Left cardiac atrium (tissue), 4 donors: ENCODE data around the gene GAL3ST1. TPM values are rescaled to one million over a fixed set of nuclear protein-coding genes. Genes with fewer than 3 reads are reported as not detected.
"Not testable (repeated sequence)": the region's sequence is repeated elsewhere in the genome, so short reads cannot be mapped to it uniquely, and the experiment has no call there.

Experiments used
- ATAC-seq, 2 donors: fragments of 200-7000 bp; cut with Tn5 transposase; one replicate each; pipeline ENCODE4 v1.9.1; 2020; ENCODE audit warnings: mild to moderate bottlenecking in 2 of 2, moderate library complexity in 2 of 2
- DNase-seq: peaks from one replicate; pipeline ENCODE4 v3.0.0-alpha.2; 2020
- intact Hi-C, 2 donors: fragments of 100-400 bp; cut with DNase I; formaldehyde crosslinking; loops; one replicate each; pipeline versions ENCODE4 v1.14.1 to v1.15.1; 2022 to 2023
- total RNA-seq, 2 donors: library from RNA; stranded (reverse); fragmentation: NEBNext Ultra II Directional; extraction: Animal tissue kit (Norgen Biotek cat#: 25700); gene quantifications; one replicate each; pipeline ENCODE4 v1.2.1, GENCODE V29; 2021
- donor health status: DM: no; HTN: yes; CAD: no.
- donor health status: DM: no; HTN: yes; CAD: no; lungs with severe emphysema.
- donor health status: DM: yes; HTN: yes; CAD: no.
- donor health status: Dilated cardiomyopathy.

The GAL3ST1 gene
- total RNA-seq, 2 donors from 2014 or later: 0.29 to 0.39 TPM

DNA sequence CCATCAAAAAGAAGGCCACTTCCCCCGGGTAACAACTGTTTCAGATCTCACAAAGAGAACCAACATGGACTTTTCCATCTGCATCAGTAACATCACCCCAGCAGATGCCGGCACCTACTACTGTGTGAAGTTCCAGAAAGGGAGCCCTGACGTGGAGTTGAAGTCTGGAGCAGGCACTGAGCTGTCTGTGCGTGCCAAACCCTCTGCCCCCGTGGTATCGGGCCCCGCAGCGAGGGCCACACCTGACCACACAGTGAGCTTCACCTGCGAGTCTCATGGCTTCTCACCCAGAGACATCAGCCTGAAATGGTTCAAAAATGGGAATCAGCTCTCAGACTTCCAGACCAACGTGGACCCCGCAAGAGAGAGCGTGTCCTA lies 31.7 kb downstream of the GAL3ST1 start:
- intact Hi-C loops: no loop called here

DNA sequence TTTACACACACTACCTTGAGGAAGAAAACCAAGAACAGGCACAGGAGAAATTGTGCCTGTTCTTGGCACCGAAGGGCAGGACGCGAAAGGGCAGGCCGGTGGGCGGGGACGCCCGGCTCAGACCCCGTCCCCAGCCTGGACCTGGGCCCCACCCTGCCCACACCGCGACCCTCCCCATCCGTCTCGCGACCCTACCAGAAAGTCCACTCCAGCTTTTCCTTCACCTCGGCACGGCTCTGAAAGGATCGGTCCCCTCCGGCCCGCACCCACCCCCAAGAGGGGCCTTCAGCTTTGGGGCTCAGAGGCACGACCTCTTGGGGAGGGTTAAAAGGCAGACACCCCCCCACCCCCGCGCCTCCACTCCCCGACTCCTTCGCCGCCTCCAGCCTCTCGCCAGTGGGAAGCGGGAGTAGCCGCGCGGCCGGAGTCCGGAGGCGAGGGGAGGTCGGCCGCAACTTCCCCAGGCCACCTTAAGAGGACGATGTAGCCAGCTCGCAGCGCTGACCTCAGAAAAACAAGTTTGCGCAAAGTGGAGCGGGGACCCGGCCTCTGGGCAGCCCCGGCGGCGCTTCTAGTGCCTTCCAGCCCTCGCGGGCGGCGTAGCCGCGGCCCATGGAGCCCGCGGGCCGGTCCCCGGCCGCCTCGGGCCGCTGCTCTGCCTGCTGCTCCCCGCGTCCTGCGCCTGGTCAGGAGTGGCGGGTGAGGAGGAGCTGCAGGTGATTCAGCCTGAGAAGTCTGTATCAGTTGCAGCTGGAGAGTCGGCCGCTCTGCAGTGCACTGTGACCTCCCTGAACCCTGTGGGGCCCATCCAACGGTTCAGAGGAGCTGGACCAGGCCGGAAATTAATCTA lies 32.3 kb downstream of the GAL3ST1 start:
- peak; percentile 63 to 74 for ATAC-seq
- intact Hi-C loops: no loop called here
- DNase-seq: no peak

More for the DNA sequence above, 31.7 kb downstream of the GAL3ST1 start:
- DNase-seq (no peak), ATAC-seq (no peak)

- ATAC-seq: not testable (repeated sequence)
Measured at GRCh38 chr22:30541511-30541910, 33.0 kb downstream of the GAL3ST1 start.

GRCh38 chr22:30539368-30539767 lies 35.1 kb downstream of the GAL3ST1 start:
- intact Hi-C loops: no loop called here
- no peak for DNase-seq
- ATAC-seq: no peak

More at GRCh38 chr22:30541511-30541910, 33.0 kb downstream of the GAL3ST1 start:
- DNase-seq, intact Hi-C loops: not testable (repeated sequence)

- intact Hi-C loops: no loop called here
- no peak for DNase-seq
- ATAC-seq: no peak
Measured at GRCh38 chr22:30538280-30538679, 36.2 kb downstream of the GAL3ST1 start.

DNA sequence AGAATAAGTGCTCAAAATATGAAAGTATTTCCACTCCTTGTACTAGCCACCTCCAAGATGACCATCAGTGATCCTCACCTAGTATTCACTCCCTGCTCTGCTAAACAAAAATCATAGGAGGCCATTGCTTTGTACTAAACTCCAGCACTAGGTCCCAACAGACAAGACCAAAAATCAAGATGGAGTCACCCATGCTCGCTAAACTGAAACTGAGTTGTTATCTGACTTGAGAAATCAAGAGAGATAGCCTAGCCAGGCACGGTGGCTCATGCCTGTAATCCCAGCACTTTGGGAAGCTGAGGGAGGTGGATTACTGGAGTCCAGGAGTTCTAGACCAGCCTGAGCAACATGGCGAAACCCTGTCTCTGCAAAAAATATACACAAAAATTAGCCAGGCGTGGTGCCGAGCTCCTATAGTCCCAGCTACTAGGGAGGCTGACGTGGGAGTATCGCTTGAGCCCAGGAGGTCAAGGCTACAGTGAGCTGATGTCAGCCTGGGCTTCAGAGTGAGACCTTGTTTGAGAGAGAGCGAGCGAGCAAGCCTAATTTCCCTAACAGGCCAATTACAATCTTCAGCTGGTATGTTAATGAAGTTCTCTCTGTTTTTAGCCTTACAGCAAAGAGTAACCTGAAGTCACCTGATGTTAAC lies 37.3 kb downstream of the GAL3ST1 start:
- ATAC-seq (no peak), DNase-seq (no peak)
- intact Hi-C loops: no loop called here

DNA sequence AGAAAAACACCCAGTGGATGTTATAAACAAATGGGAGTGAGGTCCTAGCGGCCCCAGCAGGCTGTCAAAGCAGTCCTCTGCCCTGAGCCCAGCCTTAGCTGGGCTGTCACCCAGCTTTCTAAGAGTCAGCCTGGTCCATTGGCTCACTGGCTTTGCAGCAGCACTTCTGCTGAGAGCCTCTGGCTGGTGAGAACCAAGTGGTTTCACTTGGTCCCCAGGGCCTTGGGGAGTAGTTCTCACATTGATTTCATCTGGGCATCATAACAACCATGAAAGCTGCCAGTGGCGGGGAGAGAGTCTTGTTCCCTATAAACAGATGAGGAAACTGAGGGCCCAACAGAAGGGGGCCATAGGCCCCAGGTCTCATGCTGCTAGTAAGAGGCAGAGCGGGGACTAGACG lies 39.3 kb downstream of the GAL3ST1 start:
- intact Hi-C loops: no loop called here
- ATAC-seq (no peak), DNase-seq (no peak)

DNA sequence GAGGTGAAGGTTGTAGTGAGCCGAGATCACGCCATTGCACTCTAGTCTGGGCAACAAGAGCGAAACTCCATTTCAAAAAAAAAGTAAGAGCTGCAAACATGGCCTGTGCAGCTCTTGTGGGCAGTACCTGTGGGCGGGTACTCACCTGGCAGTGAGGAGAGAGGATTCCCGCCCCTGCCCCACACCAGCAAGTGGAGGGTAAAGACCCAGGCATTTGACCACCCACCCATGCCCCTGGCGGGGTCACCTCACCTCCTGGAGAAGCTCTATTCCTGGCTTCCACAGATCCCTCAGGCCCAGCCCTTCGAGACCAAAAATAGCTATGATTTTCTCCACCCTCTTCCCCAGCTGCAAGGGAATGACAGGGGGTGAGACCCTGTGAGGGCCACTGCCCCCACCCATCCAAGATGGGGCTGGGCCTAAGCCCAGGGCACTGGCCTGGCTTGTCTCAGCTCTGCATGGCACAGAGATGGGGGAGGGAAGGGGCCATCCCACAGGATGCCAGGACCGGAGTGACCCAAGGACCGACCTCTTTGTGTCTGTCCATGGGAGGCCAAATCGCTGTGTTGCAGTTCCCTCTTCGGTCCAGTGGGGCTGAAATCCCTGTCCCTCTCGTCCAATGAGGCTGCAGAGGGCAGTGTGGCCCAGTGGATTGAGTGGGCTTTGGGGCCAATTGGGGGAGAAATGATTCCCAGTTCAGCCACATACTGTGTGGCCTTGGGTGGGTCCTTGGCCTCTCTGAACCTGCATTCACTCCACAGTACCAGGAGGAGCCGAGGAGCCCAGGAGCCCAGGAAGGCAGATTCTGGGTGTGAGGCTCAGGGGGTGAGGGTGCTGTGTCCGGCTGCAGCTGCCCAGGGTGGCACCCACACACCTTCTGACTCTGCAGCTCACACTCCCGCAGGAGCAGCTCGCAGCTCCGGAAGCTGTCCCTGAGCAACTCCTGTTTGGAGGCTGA lies 42.5 kb downstream of the GAL3ST1 start:
- DNase-seq (no peak), ATAC-seq (no peak)
- intact Hi-C loops: no loop called here

GRCh38 chr22:30526656-30527055 lies 47.8 kb downstream of the GAL3ST1 start:
- DNase-seq: no peak
- intact Hi-C loops: no loop called here
- no peak for ATAC-seq

DNA sequence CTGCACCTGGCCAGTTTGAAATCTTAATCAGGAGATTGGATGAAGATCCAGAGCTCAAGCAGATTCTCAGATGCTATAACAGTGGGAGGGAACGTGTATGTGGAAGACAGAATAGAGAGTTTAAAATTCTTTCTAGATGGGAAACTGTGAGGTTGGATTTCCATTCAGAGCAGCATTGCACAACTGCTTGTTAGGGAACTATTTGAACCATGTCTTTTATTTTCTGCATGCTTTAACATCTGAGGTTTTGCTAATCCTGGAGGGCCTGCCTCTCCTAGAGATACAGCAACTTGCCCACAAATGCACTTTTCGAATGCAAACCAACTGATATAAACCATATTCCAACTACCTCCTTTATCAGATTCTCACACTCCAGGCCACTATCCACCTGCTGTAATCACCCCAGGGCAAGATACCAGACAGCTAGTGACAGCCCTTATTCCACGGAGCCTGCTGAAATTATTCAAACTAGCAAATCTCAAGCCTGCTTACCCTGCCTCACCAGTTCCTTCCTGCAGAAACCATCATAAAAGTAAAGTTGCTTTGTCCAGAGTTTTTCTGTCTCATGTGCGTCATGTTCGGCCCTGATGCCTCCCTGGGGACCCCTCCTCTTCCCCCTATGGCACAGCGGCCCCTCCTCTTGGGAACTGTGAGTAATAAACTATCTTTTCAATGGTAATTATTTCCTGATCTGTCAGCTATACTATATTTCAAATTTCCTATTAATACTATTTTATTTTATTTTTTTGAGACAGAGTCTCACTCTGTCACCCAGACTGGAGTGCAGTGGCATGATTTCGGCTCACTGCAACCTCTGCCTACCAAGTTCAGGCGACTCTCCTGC lies 50.6 kb downstream of the GAL3ST1 start:
- DNase-seq (no peak), ATAC-seq (no peak)
- intact Hi-C loops: no loop called here

- DNase-seq (no peak), ATAC-seq (no peak)
- intact Hi-C loops: no loop called here
Measured at GRCh38 chr22:30521368-30522156, 52.9 kb downstream of the GAL3ST1 start.

DNA sequence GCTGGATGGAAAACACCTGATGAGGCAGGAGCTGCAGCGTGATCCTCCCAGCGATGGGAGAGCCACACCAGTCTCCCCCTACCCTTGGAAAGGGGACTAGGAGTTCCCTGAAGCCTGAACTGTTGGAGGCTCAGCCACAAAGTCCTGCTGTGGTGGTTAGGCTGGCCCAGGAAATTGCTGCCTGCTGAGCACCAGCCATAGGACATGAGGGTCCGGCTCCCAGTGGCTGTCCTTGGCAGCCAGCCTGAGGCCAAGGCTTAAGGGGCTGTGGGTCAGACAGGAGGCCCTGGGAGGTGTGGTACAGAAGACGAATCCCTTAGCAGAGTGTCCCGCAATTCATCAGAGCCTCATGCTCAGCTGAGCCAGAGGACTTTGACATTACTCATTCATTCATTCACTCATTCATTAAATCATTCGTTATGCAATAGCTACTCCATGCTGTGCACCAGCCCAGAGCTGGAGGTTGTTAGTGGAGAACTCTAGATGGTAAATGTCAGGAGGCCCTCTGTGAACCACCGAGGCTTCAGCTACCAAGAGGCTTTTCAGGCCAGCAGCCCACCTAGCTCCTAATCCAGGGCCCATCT lies 54.5 kb downstream of the GAL3ST1 start:
- no peak for ATAC-seq
- intact Hi-C loops: no loop called here
- DNase-seq: no peak

GRCh38 chr22:30516731-30517130 lies 57.7 kb downstream of the GAL3ST1 start:
- DNase-seq (no peak), ATAC-seq (no peak)
- intact Hi-C loops: no loop called here

- intact Hi-C loops: no loop called here
- ATAC-seq (no peak), DNase-seq (no peak)
Measured at GRCh38 chr22:30516273-30516672, 58.2 kb downstream of the GAL3ST1 start.

DNA sequence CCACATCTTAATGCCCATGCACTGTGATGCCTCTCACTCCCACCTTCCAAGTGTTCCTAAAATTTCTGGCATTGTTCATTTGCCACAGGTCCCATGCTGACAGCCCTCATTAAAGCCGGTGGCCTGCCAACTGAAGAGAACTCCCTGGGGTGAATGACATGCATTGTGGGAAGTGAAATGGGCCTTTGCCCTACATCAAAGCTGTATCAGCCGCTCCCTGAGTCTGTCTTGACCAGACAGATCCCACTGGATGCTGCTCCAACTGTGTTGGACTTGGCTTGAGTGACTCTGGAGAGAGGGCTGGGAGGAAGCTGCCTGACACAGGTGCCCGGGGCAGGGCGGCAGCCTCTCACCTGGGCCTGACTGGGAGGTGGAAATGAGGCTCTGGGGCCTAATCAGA lies 60.2 kb downstream of the GAL3ST1 start:
- no peak for ATAC-seq
- no peak for DNase-seq

GRCh38 chr22:30513462-30513861 lies 61.0 kb downstream of the GAL3ST1 start:
- DNase-seq (no peak), ATAC-seq (no peak)
- intact Hi-C loops: no loop called here

More for the DNA sequence above, 60.2 kb downstream of the GAL3ST1 start:
- intact Hi-C loops: no loop called here

- ATAC-seq: no peak
- intact Hi-C loops: no loop called here
- no peak for DNase-seq
Measured at GRCh38 chr22:30511911-30512310, 62.6 kb downstream of the GAL3ST1 start.

GRCh38 chr22:30511109-30511508 lies 63.4 kb downstream of the GAL3ST1 start:
- DNase-seq: no peak
- no peak for ATAC-seq
- intact Hi-C loops: no loop called here
